NCI-H1436 (cell line): ENCODE results near the gene ARL6IP4.
"Not testable (repeated sequence)": the region's sequence is repeated elsewhere in the genome, so short reads cannot be mapped to it uniquely, and the experiment has no call there.

Experiments
- DNase-seq: peaks from one replicate; lab custom pipeline; 2025; lab: John Stamatoyannopoulos, UW

The ARL6IP4 gene

GRCh38 chr12:122980183-122981035 is at the start of gene ARL6IP4:
Gene ARL6IP4 (plus strand): TSS chr12:122980681. CDS start chr12:122981140, 459 bp downstream.
- peak; percentile 46 for DNase-seq

GRCh38 chr12:122932207-122932606 is 48.3 kb upstream of the ARL6IP4 start:
- DNase-seq: no peak

- DNase-seq: no peak
These were observed 45.8 kb upstream of the ARL6IP4 start for GRCh38 chr12:122934722-122935121.

- no peak for DNase-seq
These were observed 45.2 kb upstream of the ARL6IP4 start for GRCh38 chr12:122935318-122935717.

GRCh38 chr12:122937622-122938091 is 42.8 kb upstream of the ARL6IP4 start:
- no peak for DNase-seq

- no peak for DNase-seq
These were observed 41.4 kb upstream of the ARL6IP4 start for GRCh38 chr12:122939125-122939524.

GRCh38 chr12:122941351-122941750 is 39.1 kb upstream of the ARL6IP4 start:
- DNase-seq: not testable (repeated sequence)

- no peak for DNase-seq
These were observed 37.8 kb upstream of the ARL6IP4 start for GRCh38 chr12:122942637-122943036.

GRCh38 chr12:122943196-122943595 is 37.3 kb upstream of the ARL6IP4 start:
- DNase-seq: no peak

GRCh38 chr12:122944605-122945592 is 35.6 kb upstream of the ARL6IP4 start:
- DNase-seq: no peak

GRCh38 chr12:122946690-122947341 is 33.7 kb upstream of the ARL6IP4 start:
- DNase-seq: no peak

- DNase-seq: no peak
These were observed 33.1 kb upstream of the ARL6IP4 start for GRCh38 chr12:122947352-122947792.

GRCh38 chr12:122948605-122949004 is 31.9 kb upstream of the ARL6IP4 start:
- no peak for DNase-seq

GRCh38 chr12:122949405-122949804 is 31.1 kb upstream of the ARL6IP4 start:
- DNase-seq: no peak

GRCh38 chr12:122949816-122950675 is 30.4 kb upstream of the ARL6IP4 start:
- no peak for DNase-seq

- DNase-seq: no peak
These were observed 29.1 kb upstream of the ARL6IP4 start for GRCh38 chr12:122951406-122951805.

- peak; percentile 22 for DNase-seq
These were observed 28.2 kb upstream of the ARL6IP4 start for GRCh38 chr12:122951979-122952892.

GRCh38 chr12:122955156-122955555 is 25.3 kb upstream of the ARL6IP4 start:
- DNase-seq: no peak

GRCh38 chr12:122956035-122956434 is 24.4 kb upstream of the ARL6IP4 start:
- DNase-seq: no peak
